ENCODE results near the gene WWOX. TPM values are rescaled to one million over a fixed set of nuclear protein-coding genes. Genes with fewer than 3 reads are reported as not detected.

Gene WWOX
- total and polyA plus RNA-seq, 2 donors (not counting 3 experiments of a cell fraction or from before 2014, with no cell fraction given), result 6.2 to 12.5 TPM

DNA sequence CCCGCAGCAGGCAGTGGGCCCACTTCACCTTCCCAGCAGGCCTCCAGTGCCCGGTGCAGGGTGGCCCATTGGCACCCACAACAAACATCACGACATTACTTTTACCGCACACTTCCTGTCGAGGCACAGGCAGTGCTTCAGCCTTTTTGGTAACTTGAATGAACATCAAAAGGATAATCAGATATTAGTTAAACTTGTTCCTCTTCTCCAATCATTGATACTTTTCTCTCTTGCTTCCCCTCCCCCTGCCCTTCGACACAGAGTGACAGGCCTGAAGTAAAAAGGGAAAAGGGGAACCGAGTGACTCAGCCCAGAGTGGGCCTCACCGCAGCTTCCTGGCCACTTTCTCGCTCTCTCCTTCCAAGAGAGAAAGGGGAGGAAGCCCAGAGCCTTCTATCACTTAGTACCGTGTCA lies 994.1 kb downstream of the WWOX start:
- POLR2A ChIA-PET, result no interaction called here
- no peak overlapping the region for H3K4me3 ChIP-seq (replicated peaks in 1 of 3; ENCODE audit: insufficient read depth in 1 of 3, low read depth in 1 of 3, low read length in 3 of 3)
- no peak for FAIRE-seq

More for the DNA sequence above, 994.1 kb downstream of the WWOX start:
- H3K79me2 ChIP-seq (ENCODE audit: control insufficient read depth, insufficient read depth, low read length), result no peaks in the 10 kb centered on the region
- no peaks in the 10 kb centered on the region for H3K9me1 ChIP-seq (replicated peaks; ENCODE audit: control insufficient read depth, extremely low read depth, insufficient read depth, low read length)
- no peaks in the 10 kb centered on the region for H4K20me1 ChIP-seq (replicated peaks; ENCODE audit: control insufficient read depth, extremely low read depth, insufficient read depth, low read length)
- no peak overlapping the region for H3K9ac ChIP-seq (replicated peaks; ENCODE audit: extremely low read depth, insufficient read depth, low read length)
- H3K9me3 ChIP-seq (replicated peaks; ENCODE audit: control insufficient read depth, insufficient read depth, low read length), result peaks cover 7% of the 10 kb centered on the region
- DNase-seq (ENCODE audit: low read depth, low spot score), result no peak
- H2AFZ ChIP-seq (ENCODE audit: low read depth, low read length), result no peak overlapping the region
- no peak overlapping the region for H3K4me2 ChIP-seq (ENCODE audit: insufficient read depth, low read length)
- BruUV-seq (replicated peaks), result no TSS peak
- H3K27ac ChIP-seq (ENCODE audit: insufficient read depth, low read depth, low read length), result no peak overlapping the region
- TF ChIP-seq POLR2AphosphoS5 (IDR thresholded peaks at IDR 0.05; ENCODE audit: insufficient read depth, low read depth, low read length) (no peak), JUN (IDR thresholded peaks at IDR 0.05; ENCODE audit: borderline replicate concordance, insufficient read depth, insufficient read length, low read depth) (no peak), POLR2A (IDR thresholded peaks at IDR 0.05; ENCODE audit: low read depth, low read length) (no peak), EZH2 (IDR thresholded peaks at IDR 0.05; ENCODE audit: borderline replicate concordance, low read depth, low read length, severe bottlenecking) (no peak), FOS (IDR thresholded peaks at IDR 0.05; ENCODE audit: borderline replicate concordance, insufficient read depth, low read length) (no peak), GATA2 (IDR thresholded peaks at IDR 0.05; ENCODE audit: insufficient read depth, insufficient read length, low read depth, low read length) (no peak), MYC (IDR thresholded peaks at IDR 0.05; ENCODE audit: low read depth, low read length) (no peak)
- TF ChIP-seq, protein P1, sequence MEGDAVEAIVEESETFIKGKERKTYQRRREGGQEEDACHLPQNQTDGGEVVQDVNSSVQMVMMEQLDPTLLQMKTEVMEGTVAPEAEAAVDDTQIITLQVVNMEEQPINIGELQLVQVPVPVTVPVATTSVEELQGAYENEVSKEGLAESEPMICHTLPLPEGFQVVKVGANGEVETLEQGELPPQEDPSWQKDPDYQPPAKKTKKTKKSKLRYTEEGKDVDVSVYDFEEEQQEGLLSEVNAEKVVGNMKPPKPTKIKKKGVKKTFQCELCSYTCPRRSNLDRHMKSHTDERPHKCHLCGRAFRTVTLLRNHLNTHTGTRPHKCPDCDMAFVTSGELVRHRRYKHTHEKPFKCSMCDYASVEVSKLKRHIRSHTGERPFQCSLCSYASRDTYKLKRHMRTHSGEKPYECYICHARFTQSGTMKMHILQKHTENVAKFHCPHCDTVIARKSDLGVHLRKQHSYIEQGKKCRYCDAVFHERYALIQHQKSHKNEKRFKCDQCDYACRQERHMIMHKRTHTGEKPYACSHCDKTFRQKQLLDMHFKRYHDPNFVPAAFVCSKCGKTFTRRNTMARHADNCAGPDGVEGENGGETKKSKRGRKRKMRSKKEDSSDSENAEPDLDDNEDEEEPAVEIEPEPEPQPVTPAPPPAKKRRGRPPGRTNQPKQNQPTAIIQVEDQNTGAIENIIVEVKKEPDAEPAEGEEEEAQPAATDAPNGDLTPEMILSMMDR (IDR thresholded peaks at IDR 0.05; ENCODE audit: extremely low read depth in 1 of 2, insufficient read depth in 1 of 2, low read depth in 1 of 2, low read length in 2 of 2), result no peak
- TF ChIP-seq, protein P2, sequence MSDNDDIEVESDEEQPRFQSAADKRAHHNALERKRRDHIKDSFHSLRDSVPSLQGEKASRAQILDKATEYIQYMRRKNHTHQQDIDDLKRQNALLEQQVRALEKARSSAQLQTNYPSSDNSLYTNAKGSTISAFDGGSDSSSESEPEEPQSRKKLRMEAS (IDR thresholded peaks at IDR 0.05; ENCODE audit: insufficient read depth, insufficient read length), result no peak
- no peaks in the 10 kb centered on the region for H3K27me3 ChIP-seq (ENCODE audit: control insufficient read depth in 2 of 2, insufficient read depth in 2 of 2, low read length in 2 of 2)
- H3K36me3 ChIP-seq (ENCODE audit: control insufficient read depth in 2 of 2, extremely low read depth in 1 of 2, insufficient read depth in 2 of 2, low read length in 2 of 2), result no peaks in the 10 kb centered on the region
- no peaks in the 10 kb centered on the region for H3K4me1 ChIP-seq (ENCODE audit: control insufficient read depth, extremely low read depth, insufficient read depth, low read length)
- CTCF ChIA-PET, result no interaction called here
- intact Hi-C loops (cut with micrococcal nuclease) (no loop called here), dilution Hi-C loops (cut with MboI; ENCODE audit: extremely low pct_ligation_motif_present, low sequenced_read_pairs) (no loop called here)
